Spleen (tissue), 7 donors: ENCODE measurements around the gene CCDC3.

Experiments used
- POLR2A ChIP-seq, 3 donors: fragments of 450-650 bp; IDR thresholded peaks; one replicate each; pipeline ENCODE4 v1.5.1; 2017; ENCODE audit warnings: antibody characterized with exemption in 3 of 3, mild to moderate bottlenecking in 1 of 3
- POLR2AphosphoS5 ChIP-seq, 3 donors: sonication (generic); formaldehyde crosslinking; IDR thresholded peaks; one replicate each; pipeline ENCODE4 v1.5.1; 2017; ENCODE audit warnings: antibody characterized with exemption in 3 of 3
- TF ChIP-seq, protein P1 (sequence below), 11 experiments: fragments of 200-600 bp in 7 of 11; fragments of 450-650 bp in 4 of 11; sonication (generic) in 4 of 11; IDR thresholded peaks in 8 of 11; conservative IDR thresholded peaks in 3 of 11; 1 replicate in 7 of 11; 2 replicates in 4 of 11; pipeline versions ENCODE4 v1.4.0 to v1.8.0; 2016 to 2021; ENCODE audit warnings: antibody characterized with exemption in 11 of 11, inconsistent platforms in 4 of 11, mild to moderate bottlenecking in 1 of 11
- donor health status: DM: no; HTN: no; CAD: no; lungs with moderate emphysema.
- donor health status: DM: no; HTN: no; CAD: no.
- donor health status: DM: no; HTN: no; CAD: no.

DNA sequence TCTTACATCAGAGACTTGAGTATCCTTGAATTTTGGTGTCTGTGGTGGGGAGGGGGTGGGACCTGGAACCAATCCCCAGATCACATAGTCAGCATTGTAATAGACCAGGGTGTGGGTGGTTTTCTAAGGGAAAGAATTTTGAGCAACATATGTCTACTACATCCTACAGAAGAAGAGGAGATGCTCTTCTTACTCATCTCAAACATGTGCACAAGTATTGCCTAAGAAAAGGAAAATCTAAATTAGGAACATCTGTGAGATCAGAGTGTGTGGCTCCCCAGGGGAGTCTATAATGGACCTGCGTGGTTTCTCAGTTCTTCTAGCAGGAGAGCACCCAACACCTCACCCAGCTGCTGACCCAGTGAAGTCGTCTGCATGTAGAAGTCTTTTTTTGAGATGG is 148.8 kb downstream of the CCDC3 start:
- TF ChIP-seq, protein P1, sequence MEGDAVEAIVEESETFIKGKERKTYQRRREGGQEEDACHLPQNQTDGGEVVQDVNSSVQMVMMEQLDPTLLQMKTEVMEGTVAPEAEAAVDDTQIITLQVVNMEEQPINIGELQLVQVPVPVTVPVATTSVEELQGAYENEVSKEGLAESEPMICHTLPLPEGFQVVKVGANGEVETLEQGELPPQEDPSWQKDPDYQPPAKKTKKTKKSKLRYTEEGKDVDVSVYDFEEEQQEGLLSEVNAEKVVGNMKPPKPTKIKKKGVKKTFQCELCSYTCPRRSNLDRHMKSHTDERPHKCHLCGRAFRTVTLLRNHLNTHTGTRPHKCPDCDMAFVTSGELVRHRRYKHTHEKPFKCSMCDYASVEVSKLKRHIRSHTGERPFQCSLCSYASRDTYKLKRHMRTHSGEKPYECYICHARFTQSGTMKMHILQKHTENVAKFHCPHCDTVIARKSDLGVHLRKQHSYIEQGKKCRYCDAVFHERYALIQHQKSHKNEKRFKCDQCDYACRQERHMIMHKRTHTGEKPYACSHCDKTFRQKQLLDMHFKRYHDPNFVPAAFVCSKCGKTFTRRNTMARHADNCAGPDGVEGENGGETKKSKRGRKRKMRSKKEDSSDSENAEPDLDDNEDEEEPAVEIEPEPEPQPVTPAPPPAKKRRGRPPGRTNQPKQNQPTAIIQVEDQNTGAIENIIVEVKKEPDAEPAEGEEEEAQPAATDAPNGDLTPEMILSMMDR (IDR thresholded peaks at IDR 0.05 in 8 of 11, conservative IDR thresholded peaks at IDR 0.05 in 3 of 11), result no peak
- TF ChIP-seq POLR2A (IDR thresholded peaks at IDR 0.05) (no peak), POLR2AphosphoS5 (IDR thresholded peaks at IDR 0.05) (no peak)
